Inflammatory macrophage (primary cell): Measurements from ENCODE around the gene ACY1.
"Not testable (repeated sequence)": the region's sequence is repeated elsewhere in the genome, so short reads cannot be mapped to it uniquely, and the experiment has no call there.

Experiments used
- DNase-seq, 2 donors: peaks; one replicate each; pipeline ENCODE4 v3.0.0-alpha.2; 2020 to 2022

ACY1 gene

DNA sequence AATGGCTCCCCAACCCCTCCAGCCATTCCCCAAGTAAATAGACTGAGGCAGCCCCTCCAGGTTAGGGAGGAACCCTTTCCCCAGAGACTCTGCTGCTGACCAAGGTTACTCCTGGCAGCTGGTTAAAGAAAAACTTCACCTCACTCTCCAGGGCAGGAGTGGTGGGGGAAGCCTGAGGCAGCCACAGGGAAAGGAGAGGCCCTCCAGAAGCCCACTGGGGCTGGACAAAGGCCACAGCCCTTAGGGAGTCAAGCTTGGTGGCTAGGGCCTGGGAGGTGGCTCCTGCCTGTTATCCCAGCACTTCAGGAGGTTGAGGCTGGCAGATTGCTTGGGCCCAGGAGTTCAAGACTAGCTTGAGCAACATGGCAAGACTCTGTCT lies 923 bp downstream of the ACY1 start:
- DNase-seq: no peak

- DNase-seq: no peak
Observed at GRCh38 chr3:51985063-51985462, 1.7 kb downstream of the ACY1 start.

DNA sequence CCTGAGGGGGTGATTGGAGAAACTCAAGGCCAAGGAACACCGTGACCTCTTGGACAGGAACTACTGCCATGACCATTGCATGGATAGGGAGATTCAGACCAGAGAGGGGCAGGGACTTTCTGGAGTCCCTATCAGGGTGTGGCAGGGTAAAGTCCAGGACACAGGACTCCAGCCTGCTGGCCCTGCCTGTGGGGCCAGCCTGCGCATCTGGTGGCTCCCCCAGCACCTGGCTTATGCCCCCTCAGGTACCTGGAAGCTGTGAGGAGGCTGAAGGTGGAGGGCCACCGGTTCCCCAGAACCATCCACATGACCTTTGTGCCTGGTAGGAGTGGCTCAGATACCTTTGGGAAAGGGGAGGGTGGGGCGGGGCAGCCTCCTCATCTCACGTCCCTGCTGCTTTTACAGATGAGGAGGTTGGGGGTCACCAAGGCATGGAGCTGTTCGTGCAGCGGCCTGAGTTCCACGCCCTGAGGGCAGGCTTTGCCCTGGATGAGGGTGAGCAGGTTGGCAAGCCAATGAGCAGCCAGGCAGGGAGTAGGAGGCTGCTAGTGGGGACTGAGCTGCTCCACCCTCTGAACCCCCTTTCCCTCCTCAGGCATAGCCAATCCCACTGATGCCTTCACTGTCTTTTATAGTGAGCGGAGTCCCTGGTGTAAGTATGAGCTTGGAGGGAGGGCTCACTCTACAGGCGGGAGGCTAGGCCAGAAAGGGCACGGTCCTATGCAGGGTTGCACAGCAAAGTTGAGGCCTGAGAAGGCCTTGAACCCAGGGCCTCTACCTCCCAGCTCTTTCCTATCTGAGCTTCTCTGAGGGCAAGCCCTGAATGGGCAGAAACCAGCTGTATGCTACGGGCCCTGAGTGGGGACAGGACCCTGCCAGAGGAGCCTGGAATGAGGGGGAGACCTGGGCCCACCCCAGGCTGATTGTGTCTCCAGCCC lies 2.9 kb downstream of the ACY1 start:
- no peak for DNase-seq

DNA sequence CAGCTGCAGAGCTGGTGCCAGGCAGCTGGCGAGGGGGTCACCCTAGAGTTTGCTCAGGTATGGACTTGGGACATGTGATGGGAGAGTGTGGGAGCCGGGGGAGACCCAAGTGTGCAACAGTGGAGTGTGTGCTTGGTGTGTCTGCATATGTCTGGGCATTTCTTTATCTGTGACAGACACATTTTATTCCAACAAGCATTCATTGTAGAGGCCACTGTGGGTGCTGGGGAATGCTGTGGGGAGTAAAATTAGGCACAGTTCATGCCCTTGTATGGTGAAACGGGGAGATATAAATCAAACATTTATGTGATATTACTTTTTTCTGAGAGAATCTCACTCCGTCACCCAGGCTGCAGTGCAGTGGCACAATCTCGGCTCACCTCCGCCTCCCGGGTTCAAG lies 4.2 kb downstream of the ACY1 start:
- DNase-seq: no peak

DNA sequence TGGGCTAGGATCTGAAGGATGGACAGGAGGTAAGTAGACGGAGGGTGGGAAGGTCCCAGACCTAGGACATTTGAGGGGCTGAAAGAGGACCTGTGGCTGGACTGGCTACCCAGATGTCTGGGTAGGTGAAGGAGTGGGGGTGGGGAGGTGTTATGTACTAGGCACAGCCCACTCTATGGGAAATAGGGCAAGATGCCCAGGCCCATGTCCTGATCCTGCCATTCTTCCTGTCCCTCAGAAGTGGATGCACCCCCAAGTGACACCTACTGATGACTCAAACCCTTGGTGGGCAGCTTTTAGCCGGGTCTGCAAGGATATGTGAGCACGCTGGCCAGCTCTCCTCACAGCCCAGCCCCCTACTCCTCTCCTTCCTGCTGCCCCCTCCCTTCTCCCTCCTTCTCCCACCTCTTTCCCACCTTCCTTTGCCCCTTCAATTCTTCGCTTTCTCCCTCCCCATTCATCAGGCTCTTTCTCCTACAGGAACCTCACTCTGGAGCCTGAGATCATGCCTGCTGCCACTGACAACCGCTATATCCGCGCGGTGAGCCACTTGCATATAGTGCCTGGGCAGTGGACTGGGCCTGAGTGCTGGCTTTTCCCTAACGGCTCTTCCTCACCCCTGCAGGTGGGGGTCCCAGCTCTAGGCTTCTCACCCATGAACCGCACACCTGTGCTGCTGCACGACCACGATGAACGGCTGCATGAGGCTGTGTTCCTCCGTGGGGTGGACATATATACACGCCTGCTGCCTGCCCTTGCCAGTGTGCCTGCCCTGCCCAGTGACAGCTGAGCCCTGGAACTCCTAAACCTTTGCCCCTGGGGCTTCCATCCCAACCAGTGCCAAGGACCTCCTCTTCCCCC lies 5.2 kb downstream of the ACY1 start:
- DNase-seq: no peak

DNA sequence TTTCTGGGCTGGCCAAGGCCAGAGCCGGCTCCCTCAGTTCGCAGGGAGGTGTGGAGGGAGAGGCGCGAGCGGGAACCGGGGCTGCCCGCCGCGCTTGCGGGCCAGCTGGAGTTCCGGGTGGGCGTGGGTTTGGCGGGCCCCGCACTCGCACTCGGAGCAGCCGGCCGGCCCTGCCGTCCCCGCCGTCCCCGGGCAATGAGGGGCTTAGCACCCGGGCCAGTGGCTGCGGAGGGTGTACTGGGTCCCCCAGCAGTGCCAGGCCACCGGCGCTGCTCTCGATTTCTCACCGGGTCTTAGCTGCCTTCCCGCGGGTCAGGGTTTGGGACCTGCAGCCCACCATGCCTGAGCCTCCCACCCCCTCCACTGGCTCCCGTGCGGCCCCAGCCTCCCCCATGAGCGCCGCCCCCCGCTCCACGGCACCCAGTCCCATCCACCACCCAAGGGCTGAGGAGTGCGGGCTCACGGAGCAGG lies 7.2 kb downstream of the ACY1 start:
- not testable (repeated sequence) for DNase-seq

GRCh38 chr3:51992017-51992682 lies 8.8 kb downstream of the ACY1 start:
- DNase-seq: no peak

DNA sequence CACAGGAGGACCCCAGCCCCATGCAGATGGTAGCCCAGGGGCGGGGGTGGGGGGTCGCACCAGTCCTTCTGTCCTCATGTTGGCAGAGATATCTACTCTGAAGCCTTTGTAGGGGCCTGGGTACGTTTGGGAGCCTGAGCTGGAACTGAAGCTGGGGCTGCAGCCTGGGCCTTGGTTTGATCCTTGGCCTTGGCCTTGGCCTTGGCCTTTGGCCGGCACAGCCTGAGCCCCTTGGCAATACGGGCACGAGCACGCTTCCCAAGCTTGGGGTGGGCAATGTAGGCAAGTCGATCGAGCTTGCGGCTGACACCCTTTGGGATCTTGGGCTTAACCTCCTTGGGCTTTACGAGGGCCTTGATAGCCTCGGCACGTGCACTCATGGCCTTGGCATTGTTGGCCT lies 10.3 kb downstream of the ACY1 start:
- not testable (repeated sequence) for DNase-seq

DNA sequence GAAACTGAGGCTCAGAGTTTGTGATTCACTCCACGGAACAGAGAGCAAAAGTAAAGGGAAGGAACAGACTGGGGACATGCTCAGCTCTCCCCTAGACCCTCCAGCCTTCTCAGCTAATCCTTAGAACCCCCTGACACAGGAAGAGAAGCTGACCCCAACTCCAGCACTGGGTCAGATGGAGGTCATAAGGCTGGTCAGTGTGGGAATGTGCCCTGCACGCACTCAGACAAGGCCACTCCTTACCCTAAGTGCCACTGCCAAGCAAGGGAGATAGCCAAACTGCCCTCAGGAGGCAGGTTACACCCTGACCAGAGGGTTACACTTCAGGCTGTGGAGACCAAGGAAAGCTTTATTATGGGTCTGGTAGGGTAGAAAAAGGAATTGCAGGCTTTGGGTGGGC lies 11.2 kb downstream of the ACY1 start:
- DNase-seq: no peak

GRCh38 chr3:51995346-51996163 lies 12.2 kb downstream of the ACY1 start, which contains the start of gene RPL29:
Gene RPL29 (minus strand): TSS chr3:51995895. CDS start chr3:51995461, 434 bp downstream.
- peak; percentile 96 to 97 for DNase-seq

DNA sequence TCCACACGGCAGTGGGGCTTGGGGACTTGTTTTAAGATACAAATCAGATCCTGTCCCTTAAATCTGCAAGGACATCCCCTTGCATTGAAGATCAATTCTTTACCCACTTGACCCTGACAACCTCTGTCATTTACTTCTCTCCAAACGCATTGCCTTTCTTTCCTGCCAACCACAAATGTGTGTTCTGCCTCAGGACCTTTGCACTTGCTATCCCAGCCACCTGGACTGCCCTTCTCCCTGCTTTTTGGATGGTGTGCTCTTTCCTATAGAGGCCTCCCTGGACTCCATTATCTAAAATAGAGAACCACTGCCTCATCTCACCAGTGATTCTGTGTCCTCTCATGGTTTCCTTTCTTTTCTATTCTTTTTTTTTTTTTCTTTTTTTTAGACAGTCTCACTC lies 13.8 kb downstream of the ACY1 start:
- no peak for DNase-seq

DNA sequence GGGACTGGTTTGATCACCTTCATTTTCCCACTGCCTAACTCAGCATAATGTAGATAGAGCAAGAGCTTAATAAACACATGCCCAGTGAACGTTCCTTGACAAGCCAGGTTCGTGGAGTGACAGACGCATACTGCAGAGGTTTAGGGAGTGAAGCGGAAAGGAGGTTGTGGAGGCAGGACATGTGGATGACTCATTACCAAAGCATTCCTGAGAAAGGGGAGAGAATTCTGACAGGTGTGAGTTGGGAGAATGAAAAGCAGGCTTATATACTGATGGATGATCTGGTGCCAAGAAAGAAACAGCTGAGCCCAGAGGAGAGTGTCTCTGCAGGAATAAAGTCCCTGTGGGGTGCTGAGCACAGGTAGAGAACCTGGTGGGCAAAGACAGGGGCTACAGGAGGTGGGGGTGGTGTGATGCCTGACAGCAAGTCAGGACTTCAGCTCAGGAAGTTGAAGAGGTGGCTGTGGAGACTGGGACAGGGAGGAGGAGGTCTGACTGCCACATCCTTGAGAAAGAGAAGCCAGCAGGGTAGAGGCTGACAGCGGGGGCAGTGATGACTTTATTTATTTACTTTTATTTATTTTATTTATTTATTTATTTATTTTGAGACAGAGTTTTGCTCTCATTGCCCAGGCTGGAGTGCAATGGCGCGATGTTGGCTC lies 14.7 kb downstream of the ACY1 start:
- no peak for DNase-seq

DNA sequence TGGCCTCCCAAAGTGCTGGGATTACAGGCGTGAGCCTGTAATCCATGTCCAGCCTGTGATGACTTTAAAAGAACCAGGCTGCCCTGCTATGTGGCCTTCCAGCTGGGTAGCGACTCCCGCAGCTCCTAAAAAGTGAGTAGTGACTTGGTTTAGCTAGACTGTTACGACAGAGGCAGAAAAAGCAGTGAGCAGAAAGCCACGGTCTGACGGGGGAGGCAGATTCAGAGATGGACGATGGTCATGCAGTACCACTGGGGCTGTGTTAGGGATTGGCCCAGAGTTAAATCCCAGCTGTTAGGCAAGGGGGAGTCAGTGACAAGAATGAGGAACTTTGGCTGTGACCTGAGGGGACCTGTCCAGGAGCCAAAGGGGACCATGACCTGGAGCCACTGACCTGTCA lies 15.4 kb downstream of the ACY1 start:
- DNase-seq: no peak

DNA sequence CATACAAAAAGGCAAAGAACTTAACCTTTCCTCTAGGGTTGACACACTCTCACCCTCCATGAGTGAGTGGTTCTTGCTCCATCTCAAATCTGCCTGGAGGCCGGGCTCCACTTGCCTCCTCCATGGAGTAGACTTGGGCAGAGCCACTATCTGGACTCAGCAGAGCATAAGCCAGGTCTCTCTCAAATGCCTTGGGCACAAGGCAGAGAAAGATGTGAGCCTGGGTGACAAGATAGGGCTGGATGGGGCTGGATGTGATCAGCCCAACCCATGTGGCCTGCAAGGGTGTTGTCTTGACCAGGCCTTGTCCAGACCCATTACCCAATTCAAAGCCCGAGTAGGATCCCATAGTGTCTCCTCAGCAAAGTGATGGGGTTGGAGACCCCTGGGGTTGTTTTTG lies 16.5 kb downstream of the ACY1 start:
- no peak for DNase-seq

DNA sequence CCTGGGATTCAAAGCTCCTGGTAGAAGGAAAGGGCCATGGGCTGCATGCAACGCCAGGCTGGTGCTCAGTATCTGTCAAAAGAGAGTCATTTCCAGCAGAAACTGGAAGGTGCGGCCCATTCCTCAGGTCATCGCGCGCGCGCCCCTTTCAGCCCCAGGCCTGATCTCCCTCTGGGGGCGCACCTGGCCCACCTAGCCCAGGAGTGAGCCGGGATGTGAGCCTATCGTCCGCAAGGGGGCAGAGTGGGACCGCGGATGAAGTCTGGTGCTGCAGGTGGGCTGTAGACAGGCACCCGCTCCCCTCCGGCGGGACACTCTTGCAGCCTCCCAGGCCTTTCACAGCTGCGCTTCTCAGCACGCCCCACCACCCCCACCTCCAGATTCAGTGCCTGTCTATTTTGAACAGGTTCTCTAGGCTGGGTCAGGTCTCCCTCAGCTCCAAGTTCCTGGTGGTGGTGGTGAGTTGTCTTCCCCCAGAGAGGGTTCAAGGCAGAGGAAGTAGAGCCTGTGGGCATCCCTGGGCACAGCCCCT lies 18.2 kb downstream of the ACY1 start:
- peak; percentile 40 to 54 for DNase-seq

DNA sequence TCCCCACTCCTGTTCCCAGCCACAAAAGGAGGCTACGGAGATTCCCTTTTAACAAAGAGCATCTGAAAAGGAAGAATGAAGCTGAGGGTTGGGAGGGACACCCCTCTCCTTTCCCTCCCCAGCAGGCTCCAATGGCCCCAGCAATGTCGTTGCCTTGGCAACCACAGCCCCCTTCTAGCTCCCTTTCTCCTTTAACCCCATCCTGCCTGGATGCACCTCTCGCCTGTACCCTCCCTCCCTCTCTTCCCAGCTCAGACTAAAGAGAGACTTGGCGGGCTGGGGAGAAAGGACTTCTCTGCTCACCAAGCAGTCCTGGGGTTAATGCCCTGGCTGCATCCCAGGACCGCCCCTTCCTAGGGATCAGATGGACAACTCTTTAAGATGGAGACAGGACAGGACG lies 19.4 kb downstream of the ACY1 start:
- DNase-seq: no peak

DNA sequence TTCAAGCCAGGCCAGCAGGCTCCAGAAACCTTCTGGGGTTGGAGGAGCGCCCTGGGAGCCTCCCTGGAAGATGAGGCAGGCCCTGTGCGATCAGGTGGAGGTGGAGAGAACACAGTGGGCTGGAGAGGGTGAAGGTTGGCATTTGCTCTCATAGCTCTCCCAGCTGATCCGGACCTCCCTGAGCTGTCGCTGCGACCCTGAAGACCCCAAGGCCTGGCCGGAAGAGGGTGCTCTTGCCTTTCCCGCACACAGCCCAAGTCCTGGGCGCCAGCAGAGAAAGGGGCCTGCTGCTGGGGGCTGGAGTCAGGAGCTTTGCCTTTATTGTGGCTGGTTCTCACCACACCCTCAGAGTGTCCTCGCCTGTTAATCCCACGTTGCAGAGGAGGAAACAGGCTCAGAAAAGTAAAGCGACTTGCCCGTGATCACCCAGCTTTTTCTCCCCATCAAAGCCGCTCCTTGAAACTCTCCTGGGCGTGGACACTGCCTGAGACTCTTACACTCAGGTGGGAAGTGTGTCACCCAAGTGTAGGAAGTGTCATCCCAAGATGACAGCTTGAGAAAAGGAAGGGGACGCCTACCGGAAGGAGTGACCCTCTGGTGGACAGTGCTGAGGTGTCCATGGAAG lies 20.9 kb downstream of the ACY1 start:
- DNase-seq: no peak

- DNase-seq: no peak
Observed at GRCh38 chr3:52004906-52005395, 21.6 kb downstream of the ACY1 start.

DNA sequence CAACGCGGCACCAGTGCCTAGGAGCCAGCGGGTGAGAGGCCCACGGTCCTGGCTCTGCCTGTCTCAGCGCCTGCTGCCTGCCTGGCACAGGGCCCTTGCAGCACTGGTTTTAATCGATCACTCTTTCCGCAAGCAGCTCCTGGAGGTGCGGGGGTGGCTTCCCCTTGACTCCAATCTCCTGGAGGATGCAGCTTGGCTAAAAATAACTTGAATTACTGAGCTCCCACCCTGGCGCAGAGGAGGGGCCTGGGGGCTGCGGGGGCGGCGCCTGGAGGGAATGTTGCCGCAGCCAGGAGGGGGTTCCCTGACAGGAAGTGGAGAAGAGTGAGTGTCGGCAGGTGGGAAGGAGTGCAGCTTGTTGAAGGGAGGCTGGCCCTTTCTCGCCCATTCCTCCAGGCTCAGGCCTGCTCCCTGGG lies 22.2 kb downstream of the ACY1 start:
- DNase-seq: peak in 1 of 2 donors; percentile 15
